Omental fat pad (tissue), 4 donors: ENCODE results near the gene VPS13C. TPM values are rescaled to one million over a fixed set of nuclear protein-coding genes. Genes with fewer than 3 reads are reported as not detected.
A peak's percentile ranks its signal among the peaks of the same experiment; 100 is the strongest.

Experiments
- ATAC-seq: fragments of 150-250 bp; one replicate; pipeline ENCODE4 v1.9.1; 2016; ENCODE audit warnings: mild to moderate bottlenecking, moderate library complexity; ENCODE audit not compliant: low FRiP score
- DNase-seq: peaks from one replicate; pipeline ENCODE4 v3.0.0-alpha.2; 2019; ENCODE audit warnings: low spot score
- CTCF ChIP-seq, 3 donors: fragments of 450-650 bp; IDR thresholded peaks; one replicate each; pipeline ENCODE4 v1.5.1; 2016 to 2017; ENCODE audit warnings: antibody characterized with exemption in 3 of 3, mild to moderate bottlenecking in 3 of 3, moderate library complexity in 2 of 3
- total RNA-seq, 4 donors: library from RNA; depleted of rRNA; stranded (reverse); fragments of >200 nt; gene quantifications; one replicate each; pipeline ENCODE4 v1.1.0, GENCODE V29; 2016

The VPS13C gene
- total RNA-seq, 4 donors from 2014 or later = 61.6 to 144 (median 75.8) TPM

GRCh38 chr15:62063825-62064635, 3.8 kb upstream of the VPS13C start:
- DNase-seq (no peak), ATAC-seq (no peak)
- TF ChIP-seq CTCF (IDR thresholded peaks at IDR 0.05) = no peak

- no peak for TF ChIP-seq CTCF (IDR thresholded peaks at IDR 0.05)
- peak; percentile 12 for ATAC-seq
Measured at GRCh38 chr15:62060896-62061280, 641 bp upstream of the VPS13C start.

GRCh38 chr15:62059816-62060112, 483 bp downstream of the VPS13C start:
- no peak for TF ChIP-seq CTCF (IDR thresholded peaks at IDR 0.05)
- DNase-seq (no peak), ATAC-seq (peak; percentile 78)

More at GRCh38 chr15:62060896-62061280, 641 bp upstream of the VPS13C start:
- no peak for DNase-seq

- DNase-seq (no peak), ATAC-seq (no peak)
- TF ChIP-seq CTCF (IDR thresholded peaks at IDR 0.05) = no peak
Measured at GRCh38 chr15:62059108-62059815, 985 bp downstream of the VPS13C start.

GRCh38 chr15:62058327-62059028, 1.8 kb downstream of the VPS13C start:
- ATAC-seq = no peak
- DNase-seq = no peak
- TF ChIP-seq CTCF (IDR thresholded peaks at IDR 0.05) = no peak

- DNase-seq (no peak), ATAC-seq (no peak)
- TF ChIP-seq CTCF (IDR thresholded peaks at IDR 0.05) = no peak
Measured at GRCh38 chr15:62057341-62057980, 2.8 kb downstream of the VPS13C start.
